ENCODE measurements around the gene SPOCK3.

DNA sequence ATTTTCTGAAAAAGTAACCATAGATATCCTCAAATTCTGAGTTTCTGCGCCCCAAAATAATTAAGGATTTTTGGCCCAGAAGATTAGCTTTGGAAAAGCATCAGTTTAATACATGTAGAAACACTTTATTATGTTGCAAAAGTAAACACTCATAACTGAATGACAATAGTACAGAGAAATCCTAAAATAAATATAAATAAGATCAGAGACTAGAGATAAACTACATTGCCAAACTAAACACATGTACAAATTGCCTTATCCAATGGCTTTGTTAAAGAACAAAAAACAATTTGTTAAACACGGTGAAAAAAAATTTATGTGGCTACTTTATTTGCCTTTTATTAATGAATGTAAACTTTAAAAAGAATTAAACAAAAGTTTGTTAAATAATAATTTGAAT is 17.5 kb downstream of the SPOCK3 start:
- TF ChIP-seq, protein P1, sequence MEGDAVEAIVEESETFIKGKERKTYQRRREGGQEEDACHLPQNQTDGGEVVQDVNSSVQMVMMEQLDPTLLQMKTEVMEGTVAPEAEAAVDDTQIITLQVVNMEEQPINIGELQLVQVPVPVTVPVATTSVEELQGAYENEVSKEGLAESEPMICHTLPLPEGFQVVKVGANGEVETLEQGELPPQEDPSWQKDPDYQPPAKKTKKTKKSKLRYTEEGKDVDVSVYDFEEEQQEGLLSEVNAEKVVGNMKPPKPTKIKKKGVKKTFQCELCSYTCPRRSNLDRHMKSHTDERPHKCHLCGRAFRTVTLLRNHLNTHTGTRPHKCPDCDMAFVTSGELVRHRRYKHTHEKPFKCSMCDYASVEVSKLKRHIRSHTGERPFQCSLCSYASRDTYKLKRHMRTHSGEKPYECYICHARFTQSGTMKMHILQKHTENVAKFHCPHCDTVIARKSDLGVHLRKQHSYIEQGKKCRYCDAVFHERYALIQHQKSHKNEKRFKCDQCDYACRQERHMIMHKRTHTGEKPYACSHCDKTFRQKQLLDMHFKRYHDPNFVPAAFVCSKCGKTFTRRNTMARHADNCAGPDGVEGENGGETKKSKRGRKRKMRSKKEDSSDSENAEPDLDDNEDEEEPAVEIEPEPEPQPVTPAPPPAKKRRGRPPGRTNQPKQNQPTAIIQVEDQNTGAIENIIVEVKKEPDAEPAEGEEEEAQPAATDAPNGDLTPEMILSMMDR (IDR thresholded peaks at IDR 0.05) = no peak
- TF ChIP-seq, protein P2, sequence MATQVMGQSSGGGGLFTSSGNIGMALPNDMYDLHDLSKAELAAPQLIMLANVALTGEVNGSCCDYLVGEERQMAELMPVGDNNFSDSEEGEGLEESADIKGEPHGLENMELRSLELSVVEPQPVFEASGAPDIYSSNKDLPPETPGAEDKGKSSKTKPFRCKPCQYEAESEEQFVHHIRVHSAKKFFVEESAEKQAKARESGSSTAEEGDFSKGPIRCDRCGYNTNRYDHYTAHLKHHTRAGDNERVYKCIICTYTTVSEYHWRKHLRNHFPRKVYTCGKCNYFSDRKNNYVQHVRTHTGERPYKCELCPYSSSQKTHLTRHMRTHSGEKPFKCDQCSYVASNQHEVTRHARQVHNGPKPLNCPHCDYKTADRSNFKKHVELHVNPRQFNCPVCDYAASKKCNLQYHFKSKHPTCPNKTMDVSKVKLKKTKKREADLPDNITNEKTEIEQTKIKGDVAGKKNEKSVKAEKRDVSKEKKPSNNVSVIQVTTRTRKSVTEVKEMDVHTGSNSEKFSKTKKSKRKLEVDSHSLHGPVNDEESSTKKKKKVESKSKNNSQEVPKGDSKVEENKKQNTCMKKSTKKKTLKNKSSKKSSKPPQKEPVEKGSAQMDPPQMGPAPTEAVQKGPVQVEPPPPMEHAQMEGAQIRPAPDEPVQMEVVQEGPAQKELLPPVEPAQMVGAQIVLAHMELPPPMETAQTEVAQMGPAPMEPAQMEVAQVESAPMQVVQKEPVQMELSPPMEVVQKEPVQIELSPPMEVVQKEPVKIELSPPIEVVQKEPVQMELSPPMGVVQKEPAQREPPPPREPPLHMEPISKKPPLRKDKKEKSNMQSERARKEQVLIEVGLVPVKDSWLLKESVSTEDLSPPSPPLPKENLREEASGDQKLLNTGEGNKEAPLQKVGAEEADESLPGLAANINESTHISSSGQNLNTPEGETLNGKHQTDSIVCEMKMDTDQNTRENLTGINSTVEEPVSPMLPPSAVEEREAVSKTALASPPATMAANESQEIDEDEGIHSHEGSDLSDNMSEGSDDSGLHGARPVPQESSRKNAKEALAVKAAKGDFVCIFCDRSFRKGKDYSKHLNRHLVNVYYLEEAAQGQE (IDR thresholded peaks at IDR 0.05; ENCODE audit: insufficient read depth in 1 of 2, low read depth in 2 of 2, low read length in 1 of 2) = no peak

All from Panc1 (cell line).